ENCODE measurements around the gene RASSF6.
"Not testable (repeated sequence)": the region's sequence is repeated elsewhere in the genome, so short reads cannot be mapped to it uniquely, and the experiment has no call there.

Gene RASSF6

GRCh38 chr4:73586666-73587065, 33.6 kb downstream of the RASSF6 start:
- DNase-seq (ENCODE audit: extremely low spot score, insufficient read length, low read depth) (no peak), FAIRE-seq (no peak)

- DNase-seq (ENCODE audit: extremely low spot score, insufficient read length, low read depth) (no peak), FAIRE-seq (no peak)
Measured at GRCh38 chr4:73586040-73586439, 34.2 kb downstream of the RASSF6 start.

- DNase-seq (ENCODE audit: extremely low spot score, insufficient read length, low read depth) (no peak), FAIRE-seq (no peak)
Measured at GRCh38 chr4:73585345-73585744, 34.9 kb downstream of the RASSF6 start.

GRCh38 chr4:73583666-73584065, 36.6 kb downstream of the RASSF6 start:
- FAIRE-seq (no peak), DNase-seq (ENCODE audit: extremely low spot score, insufficient read length, low read depth) (no peak)

DNA sequence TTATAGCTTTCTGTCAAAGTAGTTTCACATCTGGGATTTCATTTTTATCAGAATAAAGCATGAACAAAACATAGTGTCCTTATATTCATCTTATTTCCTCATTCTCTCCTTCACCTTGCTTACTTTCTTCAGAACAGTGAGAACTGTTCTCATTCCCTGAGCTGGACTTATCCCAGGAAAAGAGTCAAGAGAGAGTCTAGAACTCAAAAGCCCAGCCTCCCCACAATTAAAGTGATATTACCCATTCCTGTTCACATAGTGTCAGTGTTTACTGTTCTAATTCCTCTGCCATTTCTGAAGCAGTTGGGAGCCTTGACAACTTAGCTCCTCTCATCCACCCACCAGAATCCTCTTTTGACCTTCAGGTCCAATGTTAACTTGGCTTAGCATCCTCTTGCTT, 42.9 kb downstream of the RASSF6 start:
- FAIRE-seq: no peak
- DNase-seq (ENCODE audit: extremely low spot score, insufficient read length, low read depth): no peak

- FAIRE-seq: no peak
- no peak for DNase-seq (ENCODE audit: extremely low spot score, insufficient read length, low read depth)
Measured at GRCh38 chr4:73576381-73576780, 43.9 kb downstream of the RASSF6 start.

GRCh38 chr4:73575660-73576059, 44.6 kb downstream of the RASSF6 start:
- DNase-seq (ENCODE audit: extremely low spot score, insufficient read length, low read depth) (no peak), FAIRE-seq (peak; percentile 63)

GRCh38 chr4:73573794-73574528, 46.3 kb downstream of the RASSF6 start:
- FAIRE-seq (peak; percentile 59), DNase-seq (ENCODE audit: extremely low spot score, insufficient read length, low read depth) (peak; percentile 11)

- DNase-seq (ENCODE audit: extremely low spot score, insufficient read length, low read depth); FAIRE-seq: not testable (repeated sequence)
Measured at GRCh38 chr4:73550865-73551264, 69.4 kb downstream of the RASSF6 start.

GRCh38 chr4:73544620-73545019, 75.6 kb downstream of the RASSF6 start:
- DNase-seq (ENCODE audit: extremely low spot score, insufficient read length, low read depth): no peak
- no peak for FAIRE-seq

DNA sequence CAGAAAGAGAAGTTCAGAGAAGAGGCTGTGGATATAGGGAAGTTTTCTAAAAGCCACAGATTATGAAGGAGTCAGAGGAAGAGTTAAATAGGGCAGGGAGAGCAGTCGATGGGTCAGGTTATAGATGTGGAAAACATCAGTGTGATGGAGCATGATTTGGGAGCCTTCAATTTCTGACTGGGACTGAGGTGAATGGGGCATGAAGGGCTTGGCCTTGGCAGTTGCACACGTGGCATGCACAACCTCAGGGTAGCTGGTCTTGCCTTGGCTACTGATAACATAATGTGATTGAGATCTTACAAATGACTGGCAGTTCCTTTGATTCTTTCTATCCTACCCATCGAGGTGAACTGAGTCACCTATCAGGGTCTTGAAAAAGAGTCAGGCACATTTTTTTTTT, 79.0 kb downstream of the RASSF6 start:
- no peak for DNase-seq (ENCODE audit: extremely low spot score, insufficient read length, low read depth)
- no peak for FAIRE-seq

- no peak for FAIRE-seq
- DNase-seq (ENCODE audit: extremely low spot score, insufficient read length, low read depth): no peak
Measured at GRCh38 chr4:73540826-73541225, 79.4 kb downstream of the RASSF6 start.

GRCh38 chr4:73539386-73539785, 80.8 kb downstream of the RASSF6 start:
- DNase-seq (ENCODE audit: extremely low spot score, insufficient read length, low read depth) (no peak), FAIRE-seq (no peak)

DNA sequence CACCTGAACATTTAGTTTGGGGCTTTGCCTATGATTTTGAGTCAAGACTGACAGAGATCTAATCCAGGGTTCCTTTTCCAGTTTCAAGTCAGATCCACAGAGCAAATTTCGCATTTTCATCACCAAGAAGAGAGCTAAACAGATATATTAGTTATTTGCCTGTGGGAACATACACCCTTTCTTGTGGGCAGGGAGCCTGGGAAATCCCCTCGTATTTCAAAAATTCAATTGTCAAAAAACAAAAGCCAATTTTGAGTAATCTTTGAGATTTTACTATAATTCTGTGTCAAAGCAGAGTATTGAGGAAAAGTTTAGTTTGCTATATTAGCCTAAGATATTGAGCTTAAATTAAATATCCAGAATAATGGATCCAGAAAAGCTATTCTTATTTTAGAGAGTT, 82.1 kb downstream of the RASSF6 start:
- FAIRE-seq (no peak), DNase-seq (ENCODE audit: extremely low spot score, insufficient read length, low read depth) (no peak)

DNA sequence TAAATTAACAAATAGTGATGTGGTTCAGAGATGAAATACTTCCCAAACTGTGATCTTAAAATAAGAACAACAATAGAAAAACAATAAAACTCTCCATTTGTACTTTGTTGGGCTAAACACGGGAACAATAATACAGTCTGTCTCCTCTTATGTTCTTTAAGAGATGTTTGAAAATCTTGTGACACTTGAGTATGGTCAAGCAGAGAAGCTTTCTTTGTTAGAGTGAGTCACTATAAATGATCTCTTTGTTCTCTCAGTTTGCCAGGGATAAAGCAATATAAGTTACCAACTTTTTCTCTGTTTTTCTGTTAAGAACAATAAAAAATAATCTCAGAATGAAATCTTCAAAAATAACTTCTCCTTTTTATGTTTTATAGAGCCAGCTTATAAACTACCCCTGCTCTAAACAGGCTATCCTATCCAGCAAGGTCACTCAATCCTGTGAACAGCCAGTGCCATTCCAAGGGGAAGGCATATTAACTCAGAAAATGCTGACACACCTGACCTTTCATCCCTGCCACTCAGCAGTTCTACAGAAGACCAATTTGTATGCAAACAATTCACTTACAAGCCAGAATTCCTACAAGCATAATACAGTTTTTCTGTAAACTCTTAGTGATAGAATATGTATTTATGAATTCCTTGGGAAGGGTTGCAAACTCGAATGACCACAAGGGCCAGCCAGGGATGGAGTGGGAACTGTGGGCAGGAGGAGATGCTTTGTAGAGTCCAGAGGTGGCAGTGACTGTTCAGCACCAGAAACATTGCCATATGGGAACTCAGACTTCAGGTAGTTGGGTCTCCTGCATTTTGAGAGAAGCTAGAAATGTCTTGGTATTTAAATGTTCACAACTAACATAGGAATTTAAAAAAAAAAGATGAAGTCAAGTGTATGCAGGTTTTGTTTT, 86.5 kb downstream of the RASSF6 start:
- no peak for DNase-seq (ENCODE audit: extremely low spot score, insufficient read length, low read depth)
- no peak for FAIRE-seq

GRCh38 chr4:73528171-73528570, 92.1 kb downstream of the RASSF6 start:
- FAIRE-seq (no peak), DNase-seq (ENCODE audit: extremely low spot score, insufficient read length, low read depth) (no peak)

GRCh38 chr4:73527196-73527595, 93.0 kb downstream of the RASSF6 start:
- DNase-seq (ENCODE audit: extremely low spot score, insufficient read length, low read depth) (no peak), FAIRE-seq (peak; percentile 29)

GRCh38 chr4:73525611-73526010, 94.6 kb downstream of the RASSF6 start:
- DNase-seq (ENCODE audit: extremely low spot score, insufficient read length, low read depth): no peak
- no peak for FAIRE-seq

GRCh38 chr4:73523126-73523525, 97.1 kb downstream of the RASSF6 start:
- FAIRE-seq: no peak
- DNase-seq (ENCODE audit: extremely low spot score, insufficient read length, low read depth): no peak

Data from GM18507 (cell line).